HFF-Myc (cell line): ENCODE results near the gene FAM13A.

ENCODE experiments used
- DNase-seq: peaks from one replicate; pipeline ENCODE4 v3.0.0-alpha.2; 2011; ENCODE audit warnings: low read depth; ENCODE audit errors: extremely low read depth
- H3K4me3 ChIP-seq: replicated peaks from 2 replicates; pipeline ENCODE4 v1.5.1; 2011; ENCODE audit warnings: low read depth, mild to moderate bottlenecking, control low read depth, low read length
- CTCF ChIP-seq: IDR thresholded peaks from 2 replicates; pipeline ENCODE4 v1.5.1; 2012; ENCODE audit warnings: mild to moderate bottlenecking, low read depth, low read length, control low read depth; ENCODE audit errors: missing control alignments

The FAM13A gene

GRCh38 chr4:89044147-89044900 lies 12.7 kb downstream of the FAM13A start:
- DNase-seq: no peak
- no peak for TF ChIP-seq CTCF

GRCh38 chr4:89042055-89042454 lies 14.9 kb downstream of the FAM13A start:
- no peak overlapping the region for H3K4me3 ChIP-seq
- no peak for DNase-seq
- TF ChIP-seq CTCF: no peak

More at GRCh38 chr4:89044147-89044900, 12.7 kb downstream of the FAM13A start:
- H3K4me3 ChIP-seq: no peak overlapping the region

GRCh38 chr4:89039730-89040338 lies 17.2 kb downstream of the FAM13A start:
- no peak for TF ChIP-seq CTCF
- DNase-seq: no peak
- H3K4me3 ChIP-seq: no peak overlapping the region

- no peak overlapping the region for H3K4me3 ChIP-seq
- no peak for DNase-seq
- no peak for TF ChIP-seq CTCF
Observed at GRCh38 chr4:89036535-89036934, 20.4 kb downstream of the FAM13A start.

- DNase-seq: no peak
- H3K4me3 ChIP-seq: no peak overlapping the region
- TF ChIP-seq CTCF: no peak
Observed at GRCh38 chr4:89031272-89031671, 25.7 kb downstream of the FAM13A start.

- TF ChIP-seq CTCF: no peak
Observed at GRCh38 chr4:89029591-89029990, 27.4 kb downstream of the FAM13A start.

GRCh38 chr4:89026542-89026941 lies 30.4 kb downstream of the FAM13A start:
- no peak for TF ChIP-seq CTCF
- no peak for DNase-seq
- H3K4me3 ChIP-seq: no peak overlapping the region

More at GRCh38 chr4:89029591-89029990, 27.4 kb downstream of the FAM13A start:
- no peak overlapping the region for H3K4me3 ChIP-seq
- no peak for DNase-seq
